ENCODE results near the gene EN2.
"Not testable (repeated sequence)": the region's sequence is repeated elsewhere in the genome, so short reads cannot be mapped to it uniquely, and the experiment has no call there.

Gene EN2

DNA sequence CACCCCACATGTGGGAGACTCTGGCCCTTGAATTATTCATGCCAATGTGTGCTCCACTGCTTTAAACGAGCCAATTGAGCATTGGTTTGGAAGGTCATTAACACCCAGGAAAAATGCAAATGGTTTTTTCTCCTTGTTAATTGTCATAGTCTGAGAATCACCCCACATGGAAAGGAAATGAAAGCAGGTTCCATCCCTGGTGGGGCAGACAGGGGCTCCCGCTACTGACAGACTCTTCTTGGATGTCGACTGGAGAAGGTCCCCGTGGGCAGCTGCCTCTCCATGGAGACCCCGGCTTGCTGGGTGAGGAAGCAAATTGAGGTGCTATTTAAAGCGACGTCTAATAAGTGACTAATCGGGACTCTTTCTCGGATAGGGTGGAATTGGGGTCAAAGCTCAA is 32.0 kb upstream of the EN2 start:
- DNase-seq (ENCODE audit: low read depth in 2 of 2), result no peak

DNA sequence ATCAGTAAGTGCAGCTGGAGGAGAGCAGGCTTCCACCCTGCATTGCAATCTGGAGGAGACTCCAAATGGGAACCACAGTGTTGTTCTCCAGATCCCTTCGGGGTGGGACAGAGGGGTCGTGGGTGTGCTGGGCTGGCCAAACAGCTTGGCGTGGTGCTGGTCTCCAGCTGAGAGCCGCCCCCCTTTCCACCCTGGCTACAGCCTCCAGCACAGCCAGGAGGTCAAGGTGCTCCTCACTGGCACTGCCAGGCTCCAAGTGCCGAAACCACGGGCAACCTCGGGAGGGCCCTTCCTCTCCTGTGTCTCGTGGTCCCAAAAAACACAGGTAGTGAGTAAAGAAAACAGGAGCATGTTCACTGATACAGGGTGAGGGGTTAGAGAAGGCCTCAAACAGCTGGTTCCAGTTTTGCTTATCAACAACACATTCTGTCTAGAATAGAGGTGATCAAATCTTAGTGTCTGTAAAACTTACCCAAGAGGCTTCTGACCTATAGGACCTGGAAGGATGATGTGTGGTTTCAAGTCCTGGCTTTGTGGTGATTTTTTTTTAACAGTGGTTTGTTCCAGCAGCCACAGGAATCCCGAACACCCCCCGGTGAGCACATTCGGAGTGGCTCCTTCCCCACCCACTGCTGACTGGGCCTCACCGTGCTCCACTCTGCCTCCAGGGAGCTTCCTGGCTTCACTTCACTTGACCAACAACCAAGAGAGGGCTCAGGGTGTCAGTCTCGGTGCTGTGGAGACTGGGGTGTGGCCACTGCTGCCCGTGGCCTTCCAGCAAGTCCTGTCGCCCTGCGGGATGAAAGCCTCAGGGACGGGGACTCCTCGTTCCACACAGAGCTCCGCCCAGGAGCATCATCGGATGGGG is 31.2 kb upstream of the EN2 start:
- no peak for DNase-seq (ENCODE audit: low read depth in 2 of 2)

DNA sequence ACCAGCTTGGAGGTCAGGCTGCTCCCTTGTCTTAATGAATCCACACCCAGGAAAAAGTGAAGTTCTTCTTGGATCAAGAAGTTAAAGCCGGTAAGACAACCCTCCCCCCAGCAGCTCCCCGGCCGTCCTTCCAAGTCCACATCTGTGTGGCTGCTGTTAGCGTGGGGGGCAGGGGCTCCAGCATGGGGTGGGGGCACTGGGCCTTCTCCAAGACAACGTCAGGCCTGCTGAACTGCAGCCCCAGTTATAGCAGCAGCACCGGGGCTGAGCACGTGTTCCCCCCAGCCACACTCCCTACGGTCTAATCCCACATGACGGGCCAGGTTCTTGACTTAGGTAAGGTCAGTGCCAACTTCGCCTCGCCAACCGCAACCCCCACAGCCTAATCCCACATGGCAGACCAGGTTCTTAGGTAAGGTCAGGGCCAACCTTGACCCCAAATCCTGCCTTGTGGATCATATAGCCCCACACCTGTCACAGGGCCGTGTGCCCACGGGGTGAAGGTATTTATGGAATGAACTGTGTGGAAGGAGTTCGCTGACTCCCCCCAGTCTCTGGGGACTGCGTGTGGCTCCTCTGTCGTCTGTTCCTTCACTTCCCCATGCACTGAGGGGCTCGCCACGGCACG is 30.4 kb upstream of the EN2 start:
- no peak for DNase-seq (ENCODE audit: low read depth in 2 of 2)

DNA sequence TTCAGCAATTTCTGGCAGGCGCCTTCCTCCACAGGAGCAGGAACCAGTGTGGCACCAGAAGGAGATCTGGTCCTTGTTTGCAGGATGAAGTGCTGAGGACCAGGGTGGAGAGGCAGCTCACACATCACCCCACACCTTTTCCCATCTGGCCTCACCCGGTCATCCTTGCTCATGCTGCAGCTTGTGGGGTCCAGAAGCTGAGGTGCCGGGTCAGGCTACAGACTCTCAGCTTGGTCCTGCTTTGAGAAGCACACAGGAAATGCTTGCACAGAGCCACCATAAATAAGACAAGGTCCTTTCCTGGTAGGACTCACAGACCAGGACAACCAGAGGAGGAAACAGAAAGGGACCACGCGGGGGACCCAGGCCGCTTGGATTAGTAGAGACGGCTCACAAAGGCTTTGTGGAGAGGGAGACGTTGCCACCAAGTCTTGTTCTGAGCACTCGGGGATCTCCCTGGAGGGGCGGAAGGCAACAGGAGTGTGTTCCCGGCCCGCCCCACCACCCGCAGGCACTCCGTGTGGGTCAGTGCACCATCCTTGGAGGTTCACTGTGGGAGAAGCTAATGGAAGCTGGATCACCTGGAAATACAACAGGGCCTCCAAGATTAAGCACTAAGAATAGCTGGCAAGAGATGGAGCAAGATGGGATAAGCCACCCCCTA is 29.6 kb upstream of the EN2 start:
- no peak for DNase-seq (ENCODE audit: low read depth in 2 of 2)

DNA sequence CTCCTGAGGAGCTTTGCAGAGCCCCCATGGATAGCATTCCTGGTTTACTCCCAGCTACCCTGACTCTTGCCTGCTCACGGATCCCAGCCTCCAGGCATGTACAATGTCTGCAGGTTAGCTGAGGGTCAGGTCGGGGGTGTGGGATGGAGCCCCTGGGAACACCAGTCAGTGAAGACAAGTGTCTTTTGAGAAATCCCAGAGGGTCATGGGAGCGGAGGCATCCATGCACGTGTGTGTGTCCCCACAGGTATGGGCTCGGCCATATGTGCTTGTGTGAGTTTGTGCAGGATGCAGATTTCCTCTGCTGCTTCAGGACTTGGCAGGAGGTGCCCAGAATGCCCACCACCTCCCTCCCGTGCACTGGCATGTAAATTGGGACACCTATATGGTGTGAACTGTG is 28.3 kb upstream of the EN2 start:
- DNase-seq (ENCODE audit: low read depth in 2 of 2), result no peak

GRCh38 chr7:155430606-155431005 is 27.3 kb upstream of the EN2 start:
- no peak for DNase-seq (ENCODE audit: low read depth in 2 of 2)

DNA sequence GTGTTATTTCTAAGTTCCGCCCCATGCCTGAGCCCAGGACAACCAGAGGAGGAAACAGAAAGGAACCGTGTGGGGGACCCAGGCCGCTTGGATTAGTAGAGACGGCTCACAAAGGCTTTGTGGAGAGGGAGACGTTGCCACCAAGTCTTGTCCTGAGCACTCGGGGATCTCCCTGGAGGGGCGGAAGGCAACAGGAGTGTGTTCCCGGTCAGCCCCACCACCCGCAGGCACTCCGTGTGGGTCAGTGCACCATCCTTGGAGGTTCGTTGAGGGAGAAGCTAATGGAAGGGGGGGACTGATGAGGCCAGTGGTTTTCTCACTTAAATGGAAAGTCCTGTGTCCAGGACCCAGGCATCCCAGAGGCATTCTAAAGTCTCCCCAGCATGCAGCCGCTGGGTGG is 26.7 kb upstream of the EN2 start:
- no peak for DNase-seq (ENCODE audit: low read depth in 2 of 2)

GRCh38 chr7:155431711-155432110 is 26.2 kb upstream of the EN2 start:
- no peak for DNase-seq (ENCODE audit: low read depth in 2 of 2)

GRCh38 chr7:155435110-155435509 is 22.8 kb upstream of the EN2 start:
- no peak for DNase-seq (ENCODE audit: low read depth in 2 of 2)

- no peak for DNase-seq (ENCODE audit: low read depth in 2 of 2)
These were observed 20.1 kb upstream of the EN2 start for GRCh38 chr7:155437836-155438235.

- no peak for DNase-seq (ENCODE audit: low read depth in 2 of 2)
These were observed 19.2 kb upstream of the EN2 start for GRCh38 chr7:155438777-155439176.

GRCh38 chr7:155439311-155440017 is 18.5 kb upstream of the EN2 start:
- no peak for DNase-seq (ENCODE audit: low read depth in 2 of 2)

GRCh38 chr7:155440018-155440410 is 17.9 kb upstream of the EN2 start:
- DNase-seq (ENCODE audit: low read depth in 2 of 2), result no peak

- no peak for DNase-seq (ENCODE audit: low read depth in 2 of 2)
These were observed 16.1 kb upstream of the EN2 start for GRCh38 chr7:155441856-155442255.

DNA sequence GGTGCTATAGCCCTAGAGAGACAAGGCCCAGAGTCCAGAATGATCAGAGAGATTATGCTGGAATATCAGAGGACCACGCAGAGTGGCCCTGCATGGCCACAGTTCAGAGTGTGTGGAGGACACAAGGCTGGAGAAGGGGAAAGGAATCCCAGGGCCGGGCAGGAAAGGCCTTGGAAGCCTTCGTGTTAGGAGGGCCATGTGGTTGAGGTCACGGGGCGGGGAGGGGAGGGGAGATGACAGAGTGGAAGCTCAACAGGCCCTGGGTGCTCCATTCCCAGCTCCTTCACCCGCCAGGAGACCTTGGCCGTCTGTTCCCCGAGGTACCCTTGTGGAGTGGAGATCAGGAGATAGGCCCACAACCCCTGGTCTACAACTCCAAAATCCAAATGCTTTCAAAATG is 13.2 kb upstream of the EN2 start:
- DNase-seq (ENCODE audit: low read depth in 2 of 2), result no peak

GRCh38 chr7:155445606-155446005 is 12.3 kb upstream of the EN2 start:
- DNase-seq (ENCODE audit: low read depth in 2 of 2), result not testable (repeated sequence)

- DNase-seq (ENCODE audit: low read depth in 2 of 2), result no peak
These were observed 10.3 kb upstream of the EN2 start for GRCh38 chr7:155447603-155448002.

- no peak for DNase-seq (ENCODE audit: low read depth in 2 of 2)
These were observed 9.3 kb upstream of the EN2 start for GRCh38 chr7:155448632-155449007.

GRCh38 chr7:155449008-155449868 is 8.7 kb upstream of the EN2 start:
- DNase-seq (ENCODE audit: low read depth in 2 of 2), result no peak

DNA sequence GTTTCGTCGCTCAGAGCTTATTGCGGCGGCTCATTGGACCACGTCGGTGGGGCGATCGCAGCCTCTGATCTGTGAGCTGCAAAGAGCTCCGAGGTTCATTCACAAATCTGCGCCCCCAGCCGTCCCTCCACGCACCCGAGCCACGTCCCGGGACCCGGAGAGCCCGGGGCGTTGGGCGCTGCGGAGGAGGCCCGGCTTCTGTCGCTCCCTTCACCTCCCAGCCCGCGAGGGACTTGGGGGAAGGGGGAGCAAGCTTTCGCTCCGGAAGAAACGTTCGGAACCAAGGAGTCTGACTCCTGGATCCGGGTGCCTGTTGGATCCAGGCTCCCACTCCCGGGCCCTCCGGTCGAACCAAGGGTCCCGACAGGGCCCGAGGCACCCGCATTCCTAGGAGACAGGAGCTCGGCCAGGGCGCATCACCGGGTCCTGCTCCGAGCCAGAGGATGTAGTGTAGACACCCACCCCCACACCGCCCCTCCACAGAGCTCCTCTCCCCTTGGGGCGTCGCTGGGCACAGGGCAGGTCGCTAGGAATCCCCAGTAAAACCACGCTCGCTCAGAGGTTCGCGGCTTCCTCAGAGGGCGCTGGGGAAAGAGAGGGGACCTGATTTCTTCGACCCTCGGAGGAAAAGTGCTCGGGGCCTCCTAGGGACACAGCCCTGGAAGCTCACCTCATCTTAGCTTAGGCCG is 7.9 kb upstream of the EN2 start:
- no peak for DNase-seq (ENCODE audit: low read depth in 2 of 2)

DNA sequence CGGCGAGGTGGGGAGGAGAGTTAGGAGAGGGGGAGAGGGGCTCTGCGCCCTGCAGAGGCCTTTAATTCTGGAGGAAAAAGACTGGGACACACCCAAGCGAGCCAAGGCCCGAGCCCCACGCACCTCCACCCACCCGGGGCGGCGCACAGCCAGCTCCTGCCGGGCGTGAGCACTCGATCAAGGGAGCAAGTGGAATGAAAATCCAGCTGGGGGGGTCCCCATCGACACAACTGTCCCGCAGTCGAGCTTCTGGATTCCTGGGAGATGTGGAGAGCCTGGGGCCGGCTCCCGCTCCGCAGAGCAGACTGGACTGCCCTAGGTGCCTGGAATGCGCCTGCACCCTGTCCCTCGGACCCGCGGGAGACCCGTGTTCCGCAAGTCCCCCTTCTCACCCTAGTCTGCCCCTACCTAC is 7.4 kb upstream of the EN2 start:
- no peak for DNase-seq (ENCODE audit: low read depth in 2 of 2)
